GM18526 (cell line): Measurements from ENCODE around the gene LMCD1.

Experiments used
- POLR2A ChIP-seq: IDR thresholded peaks from 3 replicates; pipeline ENCODE4 v1.6.1; 2011; ENCODE audit not compliant: insufficient read length; ENCODE audit errors: extremely low read depth

LMCD1 gene

GRCh38 chr3:8537440-8537839 is 35.8 kb downstream of the LMCD1 start:
- TF ChIP-seq POLR2A = no peak

- no peak for TF ChIP-seq POLR2A
Observed at GRCh38 chr3:8538223-8538622, 36.6 kb downstream of the LMCD1 start.

- TF ChIP-seq POLR2A = no peak
Observed at GRCh38 chr3:8538913-8539312, 37.3 kb downstream of the LMCD1 start.

- no peak for TF ChIP-seq POLR2A
Observed at GRCh38 chr3:8539419-8539818, 37.8 kb downstream of the LMCD1 start.

GRCh38 chr3:8540456-8540855 is 38.8 kb downstream of the LMCD1 start:
- no peak for TF ChIP-seq POLR2A

GRCh38 chr3:8541486-8541885 is 39.9 kb downstream of the LMCD1 start:
- no peak for TF ChIP-seq POLR2A

GRCh38 chr3:8542190-8543135 is 40.8 kb downstream of the LMCD1 start:
- no peak for TF ChIP-seq POLR2A

- no peak for TF ChIP-seq POLR2A
Observed at GRCh38 chr3:8546609-8547008, 45.0 kb downstream of the LMCD1 start.

- no peak for TF ChIP-seq POLR2A
Observed at GRCh38 chr3:8548502-8549275, 47.1 kb downstream of the LMCD1 start.

- TF ChIP-seq POLR2A = no peak
Observed at GRCh38 chr3:8549354-8549753, 47.7 kb downstream of the LMCD1 start.

- TF ChIP-seq POLR2A = no peak
Observed at GRCh38 chr3:8550611-8551010, 49.0 kb downstream of the LMCD1 start.

GRCh38 chr3:8552223-8552762 is 50.7 kb downstream of the LMCD1 start:
- no peak for TF ChIP-seq POLR2A

GRCh38 chr3:8553405-8553804 is 51.8 kb downstream of the LMCD1 start:
- TF ChIP-seq POLR2A = no peak

- TF ChIP-seq POLR2A = no peak
Observed at GRCh38 chr3:8554696-8555095, 53.1 kb downstream of the LMCD1 start.

GRCh38 chr3:8555113-8555661 is 53.6 kb downstream of the LMCD1 start:
- no peak for TF ChIP-seq POLR2A
